GM12873 (cell line): ENCODE results near the gene FOXE3.

Experiments used
- TF ChIP-seq, protein P1 (sequence below): IDR thresholded peaks from 2 replicates; pipeline ENCODE4 v1.5.1; 2012; ENCODE audit warnings: low read depth, mild to moderate bottlenecking, moderate library complexity, low read length, control low read depth; ENCODE audit not compliant: insufficient read depth; ENCODE audit errors: missing control alignments

The FOXE3 gene

DNA sequence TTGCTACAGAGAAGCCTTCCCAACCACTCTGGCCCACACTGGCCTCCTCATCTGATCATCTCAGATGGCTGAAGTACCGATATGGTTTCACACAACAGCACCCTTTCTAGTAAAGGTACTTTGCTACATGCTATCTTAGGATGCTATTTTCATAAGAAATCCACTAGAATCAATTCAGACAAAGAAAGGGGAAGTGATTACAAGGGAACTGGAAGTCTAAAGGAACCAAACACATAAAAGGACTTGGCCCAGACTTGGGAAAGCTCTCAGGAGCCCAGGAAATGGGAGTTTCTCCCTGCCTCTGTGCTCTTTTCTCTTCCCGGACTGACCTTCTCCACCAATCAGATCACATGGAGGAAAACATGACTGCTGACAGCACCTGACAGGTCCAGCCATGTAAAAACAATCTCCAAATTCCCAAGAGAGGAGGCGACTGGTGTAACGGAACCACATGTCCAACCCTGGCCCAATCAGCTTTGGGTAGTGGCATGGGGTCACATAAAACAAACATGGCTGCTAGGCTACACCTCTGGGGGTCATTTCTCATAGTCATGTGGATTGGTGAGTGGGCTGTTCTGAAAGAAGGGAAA is 12.7 kb upstream of the FOXE3 start:
- TF ChIP-seq, protein P1, sequence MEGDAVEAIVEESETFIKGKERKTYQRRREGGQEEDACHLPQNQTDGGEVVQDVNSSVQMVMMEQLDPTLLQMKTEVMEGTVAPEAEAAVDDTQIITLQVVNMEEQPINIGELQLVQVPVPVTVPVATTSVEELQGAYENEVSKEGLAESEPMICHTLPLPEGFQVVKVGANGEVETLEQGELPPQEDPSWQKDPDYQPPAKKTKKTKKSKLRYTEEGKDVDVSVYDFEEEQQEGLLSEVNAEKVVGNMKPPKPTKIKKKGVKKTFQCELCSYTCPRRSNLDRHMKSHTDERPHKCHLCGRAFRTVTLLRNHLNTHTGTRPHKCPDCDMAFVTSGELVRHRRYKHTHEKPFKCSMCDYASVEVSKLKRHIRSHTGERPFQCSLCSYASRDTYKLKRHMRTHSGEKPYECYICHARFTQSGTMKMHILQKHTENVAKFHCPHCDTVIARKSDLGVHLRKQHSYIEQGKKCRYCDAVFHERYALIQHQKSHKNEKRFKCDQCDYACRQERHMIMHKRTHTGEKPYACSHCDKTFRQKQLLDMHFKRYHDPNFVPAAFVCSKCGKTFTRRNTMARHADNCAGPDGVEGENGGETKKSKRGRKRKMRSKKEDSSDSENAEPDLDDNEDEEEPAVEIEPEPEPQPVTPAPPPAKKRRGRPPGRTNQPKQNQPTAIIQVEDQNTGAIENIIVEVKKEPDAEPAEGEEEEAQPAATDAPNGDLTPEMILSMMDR: no peak

GRCh38 chr1:47405697-47406096 is 10.4 kb upstream of the FOXE3 start:
- TF ChIP-seq, protein P1: no peak

GRCh38 chr1:47406966-47407365 is 9.1 kb upstream of the FOXE3 start:
- TF ChIP-seq, protein P1: no peak

DNA sequence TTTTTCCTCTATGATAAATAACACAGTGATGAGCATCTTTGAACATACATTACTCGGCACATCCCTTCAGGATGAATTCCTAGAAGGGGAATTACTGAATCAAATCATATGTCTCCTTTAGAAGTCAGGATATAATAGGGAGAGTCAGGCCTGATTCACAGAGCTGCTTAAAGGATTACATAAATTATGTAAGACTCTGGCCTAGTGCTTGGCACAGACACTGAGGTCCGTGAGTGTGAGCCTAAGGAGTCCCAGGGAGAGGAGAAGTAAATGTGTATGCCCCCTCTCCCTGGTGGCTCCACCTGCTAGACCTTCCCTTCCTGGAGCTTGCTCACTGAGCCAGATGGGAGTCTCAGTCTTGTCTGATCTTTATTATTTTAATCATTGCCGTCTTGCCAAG is 8.6 kb upstream of the FOXE3 start:
- TF ChIP-seq, protein P1: no peak

GRCh38 chr1:47409311-47410067 is 6.6 kb upstream of the FOXE3 start:
- TF ChIP-seq, protein P1: no peak

DNA sequence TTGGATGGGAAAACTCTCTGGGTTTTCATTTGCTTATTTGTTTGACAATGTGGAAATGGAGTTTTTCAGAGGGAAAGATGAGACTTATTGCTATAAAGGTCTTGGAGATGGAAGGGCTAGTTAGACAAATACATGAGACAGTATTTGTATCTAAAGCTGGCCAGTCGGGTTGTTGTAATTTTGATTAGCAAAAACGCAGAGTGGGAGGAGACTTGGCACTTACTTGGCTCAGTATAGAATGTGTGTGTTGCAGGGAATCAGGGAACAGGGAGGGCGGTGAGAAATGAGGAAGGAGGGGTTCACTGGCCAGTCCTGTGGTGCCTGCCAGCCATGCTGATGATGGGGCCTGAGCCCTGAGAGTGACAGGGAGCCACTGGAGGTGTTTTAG is 6.0 kb upstream of the FOXE3 start:
- TF ChIP-seq, protein P1: no peak

GRCh38 chr1:47411436-47411835 is 4.6 kb upstream of the FOXE3 start:
- TF ChIP-seq, protein P1: no peak
